DMS53 treated with DMSO at 0.1 percent for 48 hours (cell line): ENCODE data around the gene BUB1.
"Not testable (repeated sequence)": the region's sequence is repeated elsewhere in the genome, so short reads cannot be mapped to it uniquely, and the experiment has no call there.

Experiments
- DNase-seq: peaks from one replicate; lab custom pipeline; 2025; ENCODE audit not compliant: unreplicated experiment; lab: John Stamatoyannopoulos, UW

BUB1 gene

GRCh38 chr2:110677530-110678456, at the start of gene BUB1:
TSS of gene BUB1 (minus strand) at chr2:110678063. CDS start at chr2:110677995, 68 bp downstream.
- DNase-seq, result peak; percentile 98

GRCh38 chr2:110726285-110726684, 48.4 kb upstream of the BUB1 start:
- DNase-seq, result no peak

GRCh38 chr2:110725859-110726258, 48.0 kb upstream of the BUB1 start:
- no peak for DNase-seq

DNA sequence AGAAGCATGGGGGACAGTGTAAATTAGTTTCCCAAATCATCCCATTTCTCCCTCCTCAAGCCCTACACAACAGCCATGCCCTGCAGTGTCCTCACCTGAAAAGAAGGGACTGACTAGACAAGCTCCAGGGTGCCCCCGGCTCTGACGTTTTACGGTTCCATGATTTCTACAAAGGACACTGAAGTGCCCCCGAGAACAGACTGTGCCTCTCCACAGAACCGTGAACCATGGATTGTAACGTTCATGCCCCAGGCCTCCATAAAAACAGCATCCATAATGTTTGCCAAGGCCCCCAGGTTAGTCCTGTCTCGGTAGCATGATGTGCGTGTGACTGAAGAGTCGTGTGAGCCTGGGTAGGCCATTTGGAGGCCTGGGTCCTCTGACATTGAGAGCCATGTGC, 47.5 kb upstream of the BUB1 start:
- no peak for DNase-seq

- no peak for DNase-seq
Measured at GRCh38 chr2:110724820-110725219, 47.0 kb upstream of the BUB1 start.

DNA sequence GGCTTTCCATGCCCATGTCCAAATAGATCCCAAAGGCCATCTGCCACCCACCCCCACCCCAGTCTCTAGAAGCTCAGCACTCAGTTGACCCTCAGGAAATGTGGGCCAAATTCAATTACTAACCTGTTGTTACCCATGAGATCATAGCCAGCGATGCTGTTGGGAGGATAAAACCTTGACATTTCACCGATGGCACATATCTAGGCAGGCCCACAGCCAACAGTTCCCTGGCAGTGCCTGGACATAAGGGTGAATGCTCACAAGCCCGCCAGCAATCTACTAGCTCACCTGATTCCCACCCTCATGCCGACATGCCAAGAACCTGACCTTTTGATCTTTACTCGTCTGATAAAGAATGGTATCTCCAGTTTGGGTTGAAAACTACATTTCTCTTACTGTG, 42.7 kb upstream of the BUB1 start:
- no peak for DNase-seq

DNA sequence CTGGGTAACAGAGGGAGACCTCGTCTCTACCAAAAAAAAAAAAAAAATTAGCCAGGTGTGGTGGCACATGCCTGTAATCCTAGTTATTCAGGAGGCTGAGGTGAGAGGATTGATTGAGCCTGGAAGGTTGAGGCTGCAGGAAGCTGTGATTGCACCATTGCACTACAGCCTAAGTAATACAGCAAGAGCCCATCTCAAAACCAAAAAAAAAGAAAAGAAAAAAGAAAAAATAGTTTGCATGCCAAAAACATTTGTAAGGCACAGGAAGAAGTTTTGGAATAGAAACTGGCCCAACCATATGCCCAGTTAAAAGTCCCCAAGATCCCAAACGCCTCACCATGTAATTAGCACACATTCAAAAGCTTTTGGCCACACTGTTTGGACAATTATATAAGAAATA, 41.1 kb upstream of the BUB1 start:
- DNase-seq, result no peak

DNA sequence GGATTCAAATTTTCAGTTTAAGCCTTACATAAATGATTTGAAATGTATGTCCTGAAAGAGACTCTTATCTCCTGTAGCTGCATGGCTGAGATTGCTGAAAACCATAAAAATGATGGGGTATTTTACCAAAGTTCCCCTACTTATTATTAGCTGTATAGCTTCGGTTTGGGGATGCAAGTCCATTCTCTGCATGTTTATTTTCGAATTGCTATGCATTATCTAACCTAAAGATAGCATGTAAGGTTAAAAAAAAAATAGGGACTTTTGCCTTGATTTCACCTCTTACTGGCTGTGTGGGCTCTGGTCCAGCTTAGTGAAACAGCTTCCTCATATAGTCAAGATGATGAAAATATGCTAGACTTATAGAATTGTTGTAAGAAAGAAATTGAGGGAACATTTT, 40.5 kb upstream of the BUB1 start:
- no peak for DNase-seq

GRCh38 chr2:110717734-110718133, 39.9 kb upstream of the BUB1 start:
- no peak for DNase-seq

DNA sequence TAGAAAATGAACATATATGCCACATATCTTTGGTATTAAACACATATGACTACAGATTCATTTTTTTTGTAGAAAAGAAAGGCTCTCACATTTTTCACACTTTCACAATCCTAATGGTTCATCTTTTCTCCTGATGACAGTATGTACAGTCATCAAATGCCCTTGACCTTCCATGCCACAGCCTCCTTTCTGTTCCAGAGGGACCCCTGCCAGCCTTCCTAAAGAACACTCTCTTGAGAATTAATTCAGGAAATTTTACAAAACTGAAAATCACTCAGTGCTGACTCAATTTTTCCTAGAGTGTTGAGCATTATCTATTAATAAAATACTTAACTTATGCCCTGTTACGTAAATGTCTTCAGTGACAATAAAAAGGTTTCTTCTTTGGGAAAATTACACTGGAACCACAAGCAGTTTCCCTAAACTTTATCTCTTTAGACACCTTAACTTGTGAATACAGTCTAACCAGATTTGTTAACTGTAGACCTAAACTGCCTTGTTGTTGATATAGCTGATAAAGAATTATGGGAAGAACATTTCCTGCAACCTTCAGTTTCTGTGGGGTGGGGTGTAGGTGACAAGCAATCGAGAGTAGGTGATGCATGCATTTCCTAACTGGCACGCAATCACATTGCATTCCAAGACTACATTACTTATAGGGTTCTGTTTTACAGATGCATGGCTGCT, 39.2 kb upstream of the BUB1 start:
- DNase-seq, result no peak

- no peak for DNase-seq
Measured at GRCh38 chr2:110714452-110715224, 36.8 kb upstream of the BUB1 start.

DNA sequence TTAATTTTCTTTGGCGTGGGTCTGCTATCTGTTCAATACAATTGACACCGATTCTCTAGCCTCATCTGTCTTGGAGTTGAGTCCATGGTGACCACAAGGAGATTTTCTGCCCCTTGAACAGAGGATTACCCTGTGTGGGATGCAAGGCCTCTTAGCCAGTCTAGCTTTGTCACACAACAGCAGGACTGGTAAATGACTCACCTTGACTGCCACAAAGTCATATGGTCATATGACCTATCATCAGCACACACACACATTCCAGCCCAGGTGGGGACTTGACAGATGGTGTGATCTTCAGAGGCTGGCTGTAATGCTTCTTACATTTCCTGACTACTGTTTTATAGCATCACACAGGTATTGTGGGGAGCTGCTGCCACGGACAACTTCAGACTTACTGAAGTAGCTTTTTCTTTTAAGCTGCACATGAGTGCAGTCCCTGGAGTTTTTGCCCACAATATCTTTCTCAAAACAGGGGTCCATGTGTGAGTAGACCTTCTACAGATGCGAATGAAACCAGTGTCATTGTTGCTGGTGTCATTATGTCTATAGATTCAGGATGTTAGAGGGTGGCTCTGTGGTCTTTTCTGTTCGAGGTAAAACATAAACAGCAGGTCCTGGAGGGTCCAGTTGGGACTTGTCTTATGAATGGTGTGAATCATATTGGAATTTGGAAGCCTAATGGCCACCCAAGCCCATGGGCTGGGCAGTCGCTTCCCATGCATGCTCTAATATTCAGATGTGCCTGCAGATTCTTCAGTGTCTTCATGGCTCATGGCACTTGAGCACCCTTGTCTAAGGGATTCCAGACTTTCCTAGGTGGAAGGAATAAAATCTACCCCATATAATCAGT, 35.9 kb upstream of the BUB1 start:
- peak; percentile 96 for DNase-seq

- no peak for DNase-seq
Measured at GRCh38 chr2:110712737-110713136, 34.9 kb upstream of the BUB1 start.

GRCh38 chr2:110708455-110708854, 30.6 kb upstream of the BUB1 start:
- DNase-seq, result no peak

DNA sequence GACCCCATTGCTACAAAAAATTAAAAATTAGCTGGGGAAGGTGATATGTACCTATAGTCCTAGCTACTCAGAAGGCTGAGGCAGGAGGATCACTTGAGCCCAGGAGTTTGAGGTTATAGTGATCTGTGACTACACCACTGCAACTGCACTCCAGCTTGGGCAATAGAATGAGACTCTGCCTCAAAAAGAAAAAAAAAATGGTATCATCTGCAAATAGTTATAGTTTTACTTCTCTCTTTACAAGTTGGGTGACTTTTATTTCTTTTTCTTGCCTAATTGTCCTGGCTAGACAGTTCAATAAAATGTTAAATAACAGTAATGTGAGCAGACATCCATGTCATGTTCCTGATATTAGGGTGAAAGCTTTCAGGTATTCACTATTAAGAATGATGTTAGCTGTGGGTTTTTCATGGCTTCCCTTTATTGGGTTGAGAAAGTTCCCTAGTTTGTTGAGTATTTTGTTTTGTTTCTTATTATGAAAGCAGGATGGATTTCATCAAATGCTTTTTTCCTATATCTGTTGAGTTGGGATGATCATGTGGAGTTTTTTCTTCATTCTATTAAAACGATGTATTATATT, 29.6 kb upstream of the BUB1 start:
- no peak for DNase-seq

- DNase-seq, result no peak
Measured at GRCh38 chr2:110702514-110703380, 24.9 kb upstream of the BUB1 start.

DNA sequence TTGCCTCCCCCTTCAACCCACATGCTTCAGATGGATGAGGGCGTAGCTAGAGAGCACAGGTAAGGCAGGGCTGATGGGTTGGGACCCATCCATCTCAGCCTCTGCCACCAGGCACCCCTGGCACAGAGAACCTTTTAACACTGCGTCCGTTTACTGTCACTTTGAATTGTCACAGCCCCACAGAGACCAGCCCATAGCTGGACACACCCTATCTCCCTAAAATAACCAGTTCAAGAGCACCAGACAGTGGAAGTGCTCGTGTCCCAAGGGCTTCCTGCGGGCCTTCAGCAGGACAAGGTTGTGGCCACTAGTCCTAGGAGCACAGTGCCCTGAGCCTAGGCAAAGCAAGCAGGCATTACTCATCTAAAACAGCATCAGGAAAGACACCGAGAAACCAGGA, 20.4 kb upstream of the BUB1 start:
- DNase-seq, result not testable (repeated sequence)

GRCh38 chr2:110695146-110695898, 17.5 kb upstream of the BUB1 start:
- DNase-seq, result not testable (repeated sequence)
